OCI-LY1 (cell line): Measurements from ENCODE around the gene CD300A.
"Not testable (repeated sequence)": the region's sequence is repeated elsewhere in the genome, so short reads cannot be mapped to it uniquely, and the experiment has no call there.

Experiments used
- H2AFZ ChIP-seq: fragments of 200-600 bp; sonication (generic), shearing (Covaris generic); 2 replicates; pipeline ENCODE4 v1.6.0; 2014; ENCODE audit warnings: antibody characterized with exemption, mild to moderate bottlenecking, low read length
- H3F3A ChIP-seq: fragments of 200-600 bp; sonication (generic), shearing (Covaris generic); 2 replicates; pipeline ENCODE4 v1.6.0; 2014; ENCODE audit warnings: mild to moderate bottlenecking, antibody characterized with exemption, low read length, moderate library complexity; ENCODE audit not compliant: insufficient read depth
- H3K27ac ChIP-seq: fragments of 200-600 bp; sonication (generic); 2 replicates; pipeline ENCODE4 v1.5.1; 2014; ENCODE audit warnings: low read length, mixed run types, mild to moderate bottlenecking, low read depth; ENCODE audit not compliant: poor library complexity, severe bottlenecking
- H3K27me3 ChIP-seq: fragments of 200-600 bp; sonication (generic); 2 replicates; pipeline ENCODE4 v1.6.0; 2014; ENCODE audit warnings: antibody characterized with exemption, mild to moderate bottlenecking, low read length, moderate library complexity; ENCODE audit not compliant: insufficient read depth
- H3K36me3 ChIP-seq: fragments of 200-600 bp; sonication (generic); 2 replicates; pipeline ENCODE4 v1.6.1; 2014; ENCODE audit warnings: mild to moderate bottlenecking, antibody characterized with exemption, low read length, moderate library complexity, mixed read lengths; ENCODE audit not compliant: insufficient read depth
- H3K4me1 ChIP-seq: fragments of 200-600 bp; sonication (generic); 2 replicates; pipeline ENCODE4 v1.5.1; 2014; ENCODE audit warnings: mild to moderate bottlenecking, low read length, moderate library complexity; ENCODE audit not compliant: insufficient read depth, severe bottlenecking
- H3K4me2 ChIP-seq: fragments of 200-600 bp; sonication (generic), shearing (Covaris generic); 2 replicates; pipeline ENCODE4 v1.6.1; 2014; ENCODE audit warnings: low read length
- H3K4me3 ChIP-seq: fragments of 200-600 bp; sonication (generic); 2 replicates; pipeline ENCODE4 v1.5.1; 2014; ENCODE audit warnings: low read length, low read depth, mild to moderate bottlenecking, mixed read lengths; ENCODE audit not compliant: poor library complexity, severe bottlenecking
- H3K79me2 ChIP-seq: fragments of 200-600 bp; shearing (Covaris generic); 2 replicates; pipeline ENCODE4 v1.6.1; 2016; ENCODE audit warnings: mixed run types, low read length, mixed read lengths; ENCODE audit not compliant: insufficient read depth
- H3K9ac ChIP-seq: fragments of 200-600 bp; sonication (generic), shearing (Covaris generic); 2 replicates; pipeline ENCODE4 v1.6.1; 2014; ENCODE audit warnings: mild to moderate bottlenecking, low read length, mixed read lengths
- H3K9me2 ChIP-seq: fragments of 200-600 bp; sonication (generic), shearing (Covaris generic); 2 replicates; pipeline ENCODE4 v1.6.1; 2014; ENCODE audit warnings: low read depth, mild to moderate bottlenecking, low read length, mixed read lengths
- H3K9me3 ChIP-seq: fragments of 200-600 bp; shearing (Covaris generic); 2 replicates; pipeline ENCODE4 v1.6.1; 2014; ENCODE audit warnings: low read length, mixed read lengths
- H4K20me1 ChIP-seq: fragments of 200-600 bp; sonication (generic), shearing (Covaris generic); 2 replicates; pipeline ENCODE4 v1.6.0; 2016; ENCODE audit warnings: mild to moderate bottlenecking, low read length; ENCODE audit not compliant: insufficient read depth
- CTCF ChIP-seq: fragments of 200-600 bp; sonication (generic), shearing (Covaris generic); IDR thresholded peaks from 2 replicates; pipeline ENCODE4 v1.5.1; 2017; ENCODE audit warnings: mild to moderate bottlenecking, antibody characterized with exemption, low read length, moderate library complexity, mixed read lengths
- EZH2 ChIP-seq: fragments of 200-600 bp; sonication (generic), shearing (Covaris generic); IDR thresholded peaks from 2 replicates; pipeline ENCODE4 v1.8.0; 2017; ENCODE audit warnings: borderline replicate concordance, mixed run types, mild to moderate bottlenecking, antibody characterized with exemption, low read length, moderate library complexity, mixed read lengths

Gene CD300A

GRCh38 chr17:74497471-74497870 is 31.0 kb downstream of the CD300A start:
- H3K27me3 ChIP-seq: no peaks in the 10 kb centered on the region
- no peak for TF ChIP-seq EZH2
- TF ChIP-seq CTCF: no peak
- no peaks in the 10 kb centered on the region for H3K9me2 ChIP-seq
- no peaks in the 10 kb centered on the region for H3K79me2 ChIP-seq
- H3F3A ChIP-seq: no peaks in the 10 kb centered on the region
- H4K20me1 ChIP-seq: no peaks in the 10 kb centered on the region
- H3K4me1 ChIP-seq: no peaks in the 10 kb centered on the region
- no peak overlapping the region for H3K9ac ChIP-seq
- no peaks in the 10 kb centered on the region for H3K36me3 ChIP-seq
- H3K27ac ChIP-seq: no peak overlapping the region
- H3K4me3 ChIP-seq: no peak overlapping the region
- no peak overlapping the region for H2AFZ ChIP-seq
- no peak overlapping the region for H3K4me2 ChIP-seq
- no peaks in the 10 kb centered on the region for H3K9me3 ChIP-seq

GRCh38 chr17:74499992-74500391 is 33.6 kb downstream of the CD300A start:
- no peak overlapping the region for H2AFZ ChIP-seq
- H3K4me3 ChIP-seq: no peak overlapping the region
- no peak overlapping the region for H3K27ac ChIP-seq
- H4K20me1 ChIP-seq: no peaks in the 10 kb centered on the region
- no peak overlapping the region for H3K4me2 ChIP-seq
- H3K79me2 ChIP-seq: no peaks in the 10 kb centered on the region
- H3K4me1 ChIP-seq: no peaks in the 10 kb centered on the region
- no peak overlapping the region for H3K9ac ChIP-seq
- no peaks in the 10 kb centered on the region for H3K9me2 ChIP-seq
- no peaks in the 10 kb centered on the region for H3F3A ChIP-seq
- TF ChIP-seq CTCF (no peak), EZH2 (no peak)
- no peaks in the 10 kb centered on the region for H3K27me3 ChIP-seq
- no peaks in the 10 kb centered on the region for H3K9me3 ChIP-seq
- H3K36me3 ChIP-seq: no peaks in the 10 kb centered on the region

- H3F3A ChIP-seq: no peaks in the 10 kb centered on the region
- H3K36me3 ChIP-seq: no peaks in the 10 kb centered on the region
- H3K4me2 ChIP-seq: no peak overlapping the region
- TF ChIP-seq CTCF: no peak
- TF ChIP-seq EZH2: no peak
- H4K20me1 ChIP-seq: no peaks in the 10 kb centered on the region
- no peak overlapping the region for H2AFZ ChIP-seq
- H3K9me3 ChIP-seq: no peaks in the 10 kb centered on the region
- H3K9me2 ChIP-seq: no peaks in the 10 kb centered on the region
- H3K27ac ChIP-seq: no peak overlapping the region
- no peaks in the 10 kb centered on the region for H3K79me2 ChIP-seq
- H3K4me3 ChIP-seq: no peak overlapping the region
- H3K27me3 ChIP-seq: no peaks in the 10 kb centered on the region
- H3K9ac ChIP-seq: no peak overlapping the region
- H3K4me1 ChIP-seq: no peaks in the 10 kb centered on the region
Observed at GRCh38 chr17:74502861-74503260, 36.4 kb downstream of the CD300A start.

GRCh38 chr17:74503949-74504348 is 37.5 kb downstream of the CD300A start:
- H3K79me2 ChIP-seq, H4K20me1 ChIP-seq, H3K36me3 ChIP-seq, H3K9ac ChIP-seq, H3K4me1 ChIP-seq, H3K4me3 ChIP-seq, H3K4me2 ChIP-seq, H3K9me2 ChIP-seq, H3K27ac ChIP-seq, H3K9me3 ChIP-seq, H3F3A ChIP-seq, H2AFZ ChIP-seq, H3K27me3 ChIP-seq: not testable (repeated sequence)
